Esophagus squamous epithelium (tissue), 5 donors: ENCODE measurements around the gene PPP2R3A. TPM values are rescaled to one million over a fixed set of nuclear protein-coding genes. Genes with fewer than 3 reads are reported as not detected.
"Not testable (repeated sequence)": the region's sequence is repeated elsewhere in the genome, so short reads cannot be mapped to it uniquely, and the experiment has no call there.

Source experiments
- DNase-seq: peaks from one replicate; lab custom pipeline; 2025; lab: John Stamatoyannopoulos, UW
- H3K27ac ChIP-seq, 4 donors: fragments of 200-600 bp; sonication (generic); one replicate each; pipeline ENCODE4 v1.5.1; 2016 to 2019; ENCODE audit warnings: mild to moderate bottlenecking in 1 of 4
- H3K27me3 ChIP-seq, 4 donors: fragments of 200-600 bp; sonication (generic); 1 replicate in 3 of 4; 2 replicates in 1 of 4; pipeline versions ENCODE4 v1.5.1 to v1.6.0; 2017 to 2021; ENCODE audit warnings: antibody characterized with exemption in 1 of 4
- H3K36me3 ChIP-seq, 3 donors: fragments of 200-600 bp; sonication (generic); one replicate each; pipeline ENCODE4 v1.5.1; 2016 to 2019
- H3K4me1 ChIP-seq, 3 donors: fragments of 200-600 bp; sonication (generic); one replicate each; pipeline ENCODE4 v1.5.1; 2017 to 2019
- H3K4me3 ChIP-seq, 4 donors: fragments of 200-600 bp; sonication (generic); 1 replicate in 3 of 4; 2 replicates in 1 of 4; pipeline ENCODE4 v1.5.1; 2016 to 2019; ENCODE audit warnings: mild to moderate bottlenecking in 2 of 4, moderate library complexity in 1 of 4
- H3K9me3 ChIP-seq, 3 donors: fragments of 200-600 bp; sonication (generic); one replicate each; pipeline ENCODE4 v1.5.1; 2016 to 2019
- POLR2A ChIP-seq, 4 donors: fragments of 450-650 bp; IDR thresholded peaks; one replicate each; pipeline ENCODE4 v1.6.1; 2017; ENCODE audit warnings: antibody characterized with exemption in 4 of 4, mild to moderate bottlenecking in 4 of 4, moderate library complexity in 3 of 4
- WGBS, 2 donors: methylation state at CpG; one replicate each; pipeline ENCODE4 v1.1.5; 2018; 5-methylcytosine and 5-hydroxymethylcytosine counted together
- intact Hi-C: fragments of 100-400 bp; cut with DNase I; formaldehyde crosslinking; loops from one replicate; pipeline ENCODE4 v1.15.0; 2022
- total RNA-seq, 4 donors: library from RNA; depleted of rRNA; stranded (reverse); fragments of >200 nt; gene quantifications; one replicate each; pipeline ENCODE4 v1.1.0, GENCODE V29; 2016
- TF ChIP-seq, protein P1 (sequence below), 6 experiments: fragments of 450-650 bp in 4 of 6; fragments of 200-600 bp in 2 of 6; sonication (generic) in 2 of 6; IDR thresholded peaks; one replicate each; pipeline ENCODE4 v1.5.1; 2016 to 2019; ENCODE audit warnings: antibody characterized with exemption in 6 of 6, mild to moderate bottlenecking in 4 of 6, moderate library complexity in 4 of 6
- donor health status: DM: yes; HTN: yes; CAD: no.

PPP2R3A gene
- total RNA-seq, 4 donors from 2014 or later, result 9.4 to 15.6 (median 13.6) TPM

DNA sequence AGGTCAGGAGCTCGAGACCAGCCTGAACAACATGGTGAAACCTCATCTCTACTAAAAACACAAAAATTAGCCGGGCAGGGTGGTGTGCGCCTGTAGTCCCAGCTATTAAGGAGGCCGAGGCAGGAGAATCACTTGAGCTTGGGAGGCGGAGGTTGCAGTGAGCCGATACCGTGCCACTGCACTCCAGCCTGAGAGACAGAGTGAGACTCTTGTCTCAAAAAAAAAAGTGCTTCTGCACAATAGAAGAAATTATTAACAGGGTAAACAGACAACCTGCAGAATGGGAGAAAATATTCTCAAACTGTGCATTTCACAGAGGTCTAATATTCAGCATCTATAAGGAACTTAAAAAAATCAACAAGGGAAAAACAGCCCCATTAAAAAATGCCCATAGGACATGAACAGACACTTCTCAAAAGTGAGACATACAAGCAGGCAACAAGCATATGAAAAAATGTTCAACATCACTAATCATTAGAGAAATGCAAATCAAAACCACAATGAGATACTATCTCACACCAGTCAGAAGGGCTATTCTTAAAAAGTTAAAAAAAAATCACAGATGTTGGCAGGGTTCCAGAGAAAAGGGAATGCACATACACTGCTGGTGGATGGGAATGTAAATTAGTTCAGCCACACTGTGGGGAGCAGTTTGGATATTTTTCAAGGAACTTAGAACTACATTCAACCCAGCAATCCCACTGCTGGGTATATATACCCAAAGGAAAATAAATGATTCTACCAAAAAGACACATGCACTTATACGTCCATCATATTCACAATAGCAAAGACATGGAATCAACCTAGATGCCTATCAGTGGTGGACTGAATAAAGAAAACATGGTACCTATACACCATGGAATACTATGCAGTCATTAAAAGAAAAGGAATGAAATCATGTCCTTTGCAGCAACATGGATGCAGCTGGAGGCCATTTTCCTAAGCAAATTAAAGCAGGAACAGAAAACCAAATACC is 155.1 kb downstream of the PPP2R3A start:
- no peak overlapping the region for H3K4me3 ChIP-seq
- no peaks in the 10 kb centered on the region for H3K27me3 ChIP-seq
- intact Hi-C loops, result no loop called here
- H3K9me3 ChIP-seq, result no peaks in the 10 kb centered on the region
- no peak for DNase-seq
- H3K27ac ChIP-seq, result no peak overlapping the region
- WGBS, 2 donors, result 93 to 94% methylated on average over 8 of the region's 8 CpGs
- H3K4me1 ChIP-seq, result no peaks in the 10 kb centered on the region
- peaks cover 0 to 11% (median 0%) of the 10 kb centered on the region in 3 donors for H3K36me3 ChIP-seq
- TF ChIP-seq POLR2A (IDR thresholded peaks at IDR 0.05), result no peak
- TF ChIP-seq, protein P1, sequence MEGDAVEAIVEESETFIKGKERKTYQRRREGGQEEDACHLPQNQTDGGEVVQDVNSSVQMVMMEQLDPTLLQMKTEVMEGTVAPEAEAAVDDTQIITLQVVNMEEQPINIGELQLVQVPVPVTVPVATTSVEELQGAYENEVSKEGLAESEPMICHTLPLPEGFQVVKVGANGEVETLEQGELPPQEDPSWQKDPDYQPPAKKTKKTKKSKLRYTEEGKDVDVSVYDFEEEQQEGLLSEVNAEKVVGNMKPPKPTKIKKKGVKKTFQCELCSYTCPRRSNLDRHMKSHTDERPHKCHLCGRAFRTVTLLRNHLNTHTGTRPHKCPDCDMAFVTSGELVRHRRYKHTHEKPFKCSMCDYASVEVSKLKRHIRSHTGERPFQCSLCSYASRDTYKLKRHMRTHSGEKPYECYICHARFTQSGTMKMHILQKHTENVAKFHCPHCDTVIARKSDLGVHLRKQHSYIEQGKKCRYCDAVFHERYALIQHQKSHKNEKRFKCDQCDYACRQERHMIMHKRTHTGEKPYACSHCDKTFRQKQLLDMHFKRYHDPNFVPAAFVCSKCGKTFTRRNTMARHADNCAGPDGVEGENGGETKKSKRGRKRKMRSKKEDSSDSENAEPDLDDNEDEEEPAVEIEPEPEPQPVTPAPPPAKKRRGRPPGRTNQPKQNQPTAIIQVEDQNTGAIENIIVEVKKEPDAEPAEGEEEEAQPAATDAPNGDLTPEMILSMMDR (IDR thresholded peaks at IDR 0.05), result no peak

DNA sequence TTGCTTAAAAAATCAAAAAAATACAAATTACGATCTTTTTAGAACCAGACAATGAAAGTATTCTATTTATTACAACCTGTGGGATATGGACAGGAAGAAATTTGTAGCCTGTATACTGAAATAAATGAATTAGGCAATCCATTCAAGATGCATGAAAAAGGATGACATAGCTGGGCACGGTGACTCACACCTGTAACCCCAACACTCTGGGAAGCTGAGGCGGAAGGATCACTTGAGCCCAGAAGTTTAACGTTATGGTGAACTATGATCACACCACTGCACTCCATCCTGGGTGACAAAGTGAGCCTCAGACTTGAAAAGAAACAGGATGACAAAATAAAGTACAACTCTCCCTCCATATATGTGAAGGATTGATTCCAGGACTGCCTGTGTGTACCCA is 156.5 kb downstream of the PPP2R3A start:
- no peak overlapping the region for H3K4me3 ChIP-seq
- peaks cover 0 to 21% (median 0%) of the 10 kb centered on the region in 3 donors for H3K36me3 ChIP-seq
- TF ChIP-seq POLR2A (IDR thresholded peaks at IDR 0.05), result no peak
- TF ChIP-seq, protein P1 (IDR thresholded peaks at IDR 0.05), result no peak
- WGBS, 2 donors, result 76 to 89% methylated on average over 4 of the region's 4 CpGs
- no peak for DNase-seq
- no peaks in the 10 kb centered on the region for H3K4me1 ChIP-seq
- no peaks in the 10 kb centered on the region for H3K9me3 ChIP-seq
- H3K27ac ChIP-seq, result no peak overlapping the region
- no peaks in the 10 kb centered on the region for H3K27me3 ChIP-seq
- intact Hi-C loops, result no loop called here

DNA sequence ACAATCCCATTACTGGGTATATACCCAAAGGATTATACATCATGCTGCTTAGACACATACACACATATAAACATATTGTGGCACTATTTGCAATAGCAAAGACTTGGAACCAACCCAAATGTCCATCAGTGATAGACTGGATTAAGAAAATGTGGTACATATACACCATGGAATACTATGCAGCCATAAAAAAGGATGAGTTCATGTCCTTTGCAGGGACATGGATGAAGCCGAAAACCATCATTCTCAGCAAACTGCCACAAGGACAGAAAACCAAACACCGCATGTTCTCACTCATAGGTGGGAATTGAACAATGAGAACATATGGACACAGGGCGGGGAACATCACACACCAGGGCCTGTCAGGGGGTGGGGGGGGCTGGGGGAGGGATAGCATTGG is 166.1 kb downstream of the PPP2R3A start:
- DNase-seq, H3K4me1 ChIP-seq, H3K9me3 ChIP-seq, intact Hi-C loops, H3K27ac ChIP-seq, H3K36me3 ChIP-seq, H3K27me3 ChIP-seq, H3K4me3 ChIP-seq: not testable (repeated sequence)
- WGBS, 2 donors, result 93 to 100% methylated on average over 1 to 3 of the region's 3 CpGs

DNA sequence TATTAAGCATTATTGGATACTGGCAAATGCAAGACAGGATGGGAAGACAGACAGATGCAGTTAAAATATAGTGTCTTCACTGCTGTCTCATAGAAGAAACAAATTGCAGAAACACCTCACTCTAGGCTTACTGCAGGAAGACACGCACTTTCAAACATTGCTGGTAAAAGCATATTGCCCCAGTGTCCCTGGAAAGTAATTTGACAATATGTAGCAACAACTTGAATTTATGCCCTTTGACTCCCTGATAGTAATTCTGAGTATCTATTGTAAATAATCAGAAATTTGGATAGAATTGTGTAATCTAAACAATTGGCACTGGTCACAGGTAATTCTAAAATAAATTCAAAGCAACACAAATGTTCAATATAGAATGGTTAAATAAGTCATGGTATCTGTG is 168.6 kb downstream of the PPP2R3A start:
- Histone ChIP-seq H3K27ac (no peak overlapping the region), H3K9me3 (no peaks in the 10 kb centered on the region), H3K36me3 (peaks cover 0 to 2% (median 0%) of the 10 kb centered on the region in 3 donors), H3K4me3 (no peak overlapping the region), H3K4me1 (no peaks in the 10 kb centered on the region), H3K27me3 (no peaks in the 10 kb centered on the region)
- DNase-seq, result no peak
- WGBS, 2 donors, result 100% methylated on average over 1 of the region's 1 CpG
- intact Hi-C loops, result no loop called here
- TF ChIP-seq POLR2A (IDR thresholded peaks at IDR 0.05), result no peak
- TF ChIP-seq, protein P1 (IDR thresholded peaks at IDR 0.05), result no peak

DNA sequence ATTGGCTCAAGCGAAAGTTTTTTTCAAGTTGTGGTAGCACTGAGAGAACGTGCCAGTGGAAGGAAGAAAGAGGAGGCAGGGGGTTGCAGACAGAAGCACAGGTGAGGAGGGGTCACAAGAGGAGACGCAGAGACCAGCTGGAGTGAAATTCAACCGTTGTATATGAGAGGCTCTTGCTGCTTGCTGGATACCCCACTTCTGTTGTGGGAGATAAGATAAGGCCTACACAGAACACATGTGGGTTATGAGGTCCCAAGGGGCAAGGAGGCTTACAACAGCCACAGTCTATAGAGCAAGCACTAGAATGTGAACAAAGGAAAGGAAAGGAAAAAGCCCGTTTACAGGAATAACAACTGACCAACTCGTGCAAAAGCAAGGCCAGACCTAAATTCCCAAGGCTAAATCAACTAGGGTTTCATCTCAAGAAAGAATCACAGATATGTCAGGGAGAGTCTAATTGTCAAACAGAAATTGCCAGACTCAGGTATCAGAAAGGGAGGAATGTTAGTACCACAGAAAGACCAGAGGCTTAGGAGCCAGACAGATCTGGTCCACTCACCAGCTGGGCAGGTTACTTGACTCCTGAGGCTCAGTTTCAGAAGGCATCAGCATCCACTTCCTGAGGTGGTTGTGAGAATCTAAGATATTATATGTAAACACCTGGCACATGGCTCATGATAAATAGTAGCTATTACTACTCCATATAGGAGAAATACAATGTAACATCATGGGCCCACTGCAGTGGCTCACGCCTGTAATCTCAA is 169.7 kb downstream of the PPP2R3A start:
- intact Hi-C loops, result no loop called here
- no peak for DNase-seq
- Histone ChIP-seq H3K27ac (no peak overlapping the region), H3K4me3 (no peak overlapping the region), H3K9me3 (no peaks in the 10 kb centered on the region), H3K4me1 (no peaks in the 10 kb centered on the region), H3K27me3 (no peaks in the 10 kb centered on the region), H3K36me3 (peaks cover 0 to 4% (median 0%) of the 10 kb centered on the region in 3 donors)
- 72 to 77% methylated on average over 6 to 7 of the region's 7 CpGs for WGBS, 2 donors
- TF ChIP-seq POLR2A (IDR thresholded peaks at IDR 0.05), result no peak
- TF ChIP-seq, protein P1 (IDR thresholded peaks at IDR 0.05), result no peak
